Astrocyte (in vitro differentiated cells and primary cell): ENCODE results near the gene U2AF1L4. TPM values are rescaled to one million over a fixed set of nuclear protein-coding genes. Genes with fewer than 3 reads are reported as not detected.
A peak's percentile ranks its signal among the peaks of the same experiment; 100 is the strongest.

Experiments
- DNase-seq: peaks from one replicate; pipeline ENCODE4 v3.0.0-alpha.2; 2010; ENCODE audit warnings: low read depth
- FAIRE-seq: peaks from 2 replicates; lab custom pipeline; 2011; peaks lifted over from hg19 to GRCh38; lab: Jason Lieb, UNC
- H2AFZ ChIP-seq: 2 replicates; pipeline ENCODE4 v1.6.0; 2012; ENCODE audit warnings: low read depth, low read length, inconsistent platforms
- H3K27ac ChIP-seq: 2 replicates; pipeline ENCODE4 v1.5.1; 2011; ENCODE audit warnings: low read depth, low read length, inconsistent platforms
- H3K27me3 ChIP-seq: 2 replicates; pipeline ENCODE4 v1.6.0; 2011; ENCODE audit warnings: low read length, inconsistent platforms; ENCODE audit not compliant: insufficient read depth
- H3K36me3 ChIP-seq: 2 replicates; pipeline ENCODE4 v1.5.1; 2011; ENCODE audit warnings: low read length, inconsistent platforms; ENCODE audit not compliant: insufficient read depth
- H3K4me1 ChIP-seq: 2 replicates; pipeline ENCODE4 v1.5.1; 2011; ENCODE audit warnings: low read length, inconsistent platforms; ENCODE audit not compliant: insufficient read depth
- H3K4me2 ChIP-seq: 2 replicates; pipeline ENCODE4 v1.6.0; 2012; ENCODE audit warnings: low read length, inconsistent platforms
- H3K4me3 ChIP-seq: 2 replicates; pipeline ENCODE4 v1.5.1; 2011; ENCODE audit warnings: low read depth, mild to moderate bottlenecking, low read length, inconsistent platforms; ENCODE audit not compliant: insufficient read depth
- H3K79me2 ChIP-seq: 2 replicates; pipeline ENCODE4 v1.6.0; 2012; ENCODE audit warnings: mild to moderate bottlenecking, low read length, inconsistent platforms; ENCODE audit not compliant: insufficient read depth
- H3K9ac ChIP-seq: 2 replicates; pipeline ENCODE4 v1.6.0; 2012; ENCODE audit warnings: mild to moderate bottlenecking, low read length, inconsistent platforms
- H3K9me3 ChIP-seq: 2 replicates; pipeline ENCODE4 v1.5.1; 2012; ENCODE audit warnings: low read depth, mild to moderate bottlenecking, low read length, inconsistent platforms; ENCODE audit not compliant: insufficient read depth
- H4K20me1 ChIP-seq: 2 replicates; pipeline ENCODE4 v1.6.0; 2012; ENCODE audit warnings: low read length, inconsistent platforms; ENCODE audit not compliant: insufficient read depth
- H3K27ac Mint-ChIP-seq: one replicate; pipeline ENCODE4 v1.8.0; 2021; ENCODE audit warnings: mild to moderate bottlenecking, mixed read lengths; ENCODE audit not compliant: unreplicated experiment
- H3K27me3 Mint-ChIP-seq: one replicate; pipeline ENCODE4 v1.8.0; 2021; ENCODE audit warnings: low read depth, mixed read lengths; ENCODE audit not compliant: unreplicated experiment
- H3K36me3 Mint-ChIP-seq: one replicate; pipeline ENCODE4 v1.8.0; 2021; ENCODE audit warnings: low read depth, mixed read lengths; ENCODE audit not compliant: unreplicated experiment
- H3K4me1 Mint-ChIP-seq: one replicate; pipeline ENCODE4 v1.8.0; 2021; ENCODE audit warnings: low read depth, mixed read lengths; ENCODE audit not compliant: unreplicated experiment
- H3K4me3 Mint-ChIP-seq: one replicate; pipeline ENCODE4 v1.8.0; 2021; ENCODE audit warnings: mild to moderate bottlenecking, moderate library complexity, mixed read lengths; ENCODE audit not compliant: unreplicated experiment
- H3K9me3 Mint-ChIP-seq: one replicate; pipeline ENCODE4 v1.8.0; 2021; ENCODE audit warnings: mild to moderate bottlenecking, mixed read lengths; ENCODE audit not compliant: unreplicated experiment
- EZH2 ChIP-seq: IDR thresholded peaks from 2 replicates; pipeline ENCODE4 v1.6.1; 2012; ENCODE audit warnings: mild to moderate bottlenecking, low read length, inconsistent platforms; ENCODE audit not compliant: insufficient read depth
- total RNA-seq: library from RNA; stranded (reverse); gene quantifications from 2 replicates; pipeline ENCODE4 v1.2.1, GENCODE V29; 2021
- TF ChIP-seq, protein P1 (sequence below): IDR thresholded peaks from 2 replicates; pipeline ENCODE4 v1.5.1; 2011; ENCODE audit warnings: low read depth, mild to moderate bottlenecking, inconsistent platforms, low read length, moderate library complexity; ENCODE audit not compliant: insufficient read depth

The U2AF1L4 gene
- total RNA-seq, 1 donor from 2014 or later = 15.7 TPM

DNA sequence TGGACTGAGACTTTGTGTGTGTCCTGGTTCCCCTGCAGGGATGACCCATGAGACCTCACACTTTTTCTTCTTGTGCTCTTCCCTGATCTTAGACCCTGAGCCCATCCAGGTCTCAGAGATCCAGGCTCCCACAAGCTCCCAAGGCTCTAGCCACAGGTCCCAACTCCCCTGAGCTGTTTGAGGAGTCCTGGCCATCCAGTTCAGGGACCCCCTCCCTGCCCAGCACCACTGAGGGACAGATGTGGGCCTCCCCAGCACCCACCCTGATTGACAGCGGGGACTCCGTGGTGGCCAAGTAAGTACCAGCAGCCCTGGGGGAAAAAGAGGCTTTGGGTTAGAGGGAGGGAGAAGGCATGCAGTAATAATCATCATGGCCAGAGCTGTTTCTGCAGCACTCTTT lies 14.5 kb upstream of the U2AF1L4 start:
- DNase-seq = no peak
- Mint-ChIP-seq H3K4me3 (peak overlapping the region; percentile 95), H3K4me1 (peaks cover 16% of the 10 kb centered on the region), H3K27me3 (peaks cover under 1% of the 10 kb centered on the region), H3K27ac (no peak overlapping the region), H3K36me3 (peaks cover 11% of the 10 kb centered on the region), H3K9me3 (no peaks in the 10 kb centered on the region)
- H2AFZ ChIP-seq = no peak overlapping the region
- no peak overlapping the region for H3K27ac ChIP-seq
- TF ChIP-seq, protein P1, sequence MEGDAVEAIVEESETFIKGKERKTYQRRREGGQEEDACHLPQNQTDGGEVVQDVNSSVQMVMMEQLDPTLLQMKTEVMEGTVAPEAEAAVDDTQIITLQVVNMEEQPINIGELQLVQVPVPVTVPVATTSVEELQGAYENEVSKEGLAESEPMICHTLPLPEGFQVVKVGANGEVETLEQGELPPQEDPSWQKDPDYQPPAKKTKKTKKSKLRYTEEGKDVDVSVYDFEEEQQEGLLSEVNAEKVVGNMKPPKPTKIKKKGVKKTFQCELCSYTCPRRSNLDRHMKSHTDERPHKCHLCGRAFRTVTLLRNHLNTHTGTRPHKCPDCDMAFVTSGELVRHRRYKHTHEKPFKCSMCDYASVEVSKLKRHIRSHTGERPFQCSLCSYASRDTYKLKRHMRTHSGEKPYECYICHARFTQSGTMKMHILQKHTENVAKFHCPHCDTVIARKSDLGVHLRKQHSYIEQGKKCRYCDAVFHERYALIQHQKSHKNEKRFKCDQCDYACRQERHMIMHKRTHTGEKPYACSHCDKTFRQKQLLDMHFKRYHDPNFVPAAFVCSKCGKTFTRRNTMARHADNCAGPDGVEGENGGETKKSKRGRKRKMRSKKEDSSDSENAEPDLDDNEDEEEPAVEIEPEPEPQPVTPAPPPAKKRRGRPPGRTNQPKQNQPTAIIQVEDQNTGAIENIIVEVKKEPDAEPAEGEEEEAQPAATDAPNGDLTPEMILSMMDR = no peak
- no peak for TF ChIP-seq EZH2
- peaks cover 11% of the 10 kb centered on the region for H4K20me1 ChIP-seq
- no peak for FAIRE-seq
- H3K4me3 ChIP-seq = no peak overlapping the region
- peak overlapping the region; percentile 96 for H3K4me2 ChIP-seq
- H3K27me3 ChIP-seq = no peaks in the 10 kb centered on the region
- H3K36me3 ChIP-seq = peaks cover 4% of the 10 kb centered on the region
- H3K79me2 ChIP-seq = peaks cover 28% of the 10 kb centered on the region
- H3K4me1 ChIP-seq = peaks cover 35% of the 10 kb centered on the region
- no peaks in the 10 kb centered on the region for H3K9me3 ChIP-seq
- H3K9ac ChIP-seq = no peak overlapping the region

DNA sequence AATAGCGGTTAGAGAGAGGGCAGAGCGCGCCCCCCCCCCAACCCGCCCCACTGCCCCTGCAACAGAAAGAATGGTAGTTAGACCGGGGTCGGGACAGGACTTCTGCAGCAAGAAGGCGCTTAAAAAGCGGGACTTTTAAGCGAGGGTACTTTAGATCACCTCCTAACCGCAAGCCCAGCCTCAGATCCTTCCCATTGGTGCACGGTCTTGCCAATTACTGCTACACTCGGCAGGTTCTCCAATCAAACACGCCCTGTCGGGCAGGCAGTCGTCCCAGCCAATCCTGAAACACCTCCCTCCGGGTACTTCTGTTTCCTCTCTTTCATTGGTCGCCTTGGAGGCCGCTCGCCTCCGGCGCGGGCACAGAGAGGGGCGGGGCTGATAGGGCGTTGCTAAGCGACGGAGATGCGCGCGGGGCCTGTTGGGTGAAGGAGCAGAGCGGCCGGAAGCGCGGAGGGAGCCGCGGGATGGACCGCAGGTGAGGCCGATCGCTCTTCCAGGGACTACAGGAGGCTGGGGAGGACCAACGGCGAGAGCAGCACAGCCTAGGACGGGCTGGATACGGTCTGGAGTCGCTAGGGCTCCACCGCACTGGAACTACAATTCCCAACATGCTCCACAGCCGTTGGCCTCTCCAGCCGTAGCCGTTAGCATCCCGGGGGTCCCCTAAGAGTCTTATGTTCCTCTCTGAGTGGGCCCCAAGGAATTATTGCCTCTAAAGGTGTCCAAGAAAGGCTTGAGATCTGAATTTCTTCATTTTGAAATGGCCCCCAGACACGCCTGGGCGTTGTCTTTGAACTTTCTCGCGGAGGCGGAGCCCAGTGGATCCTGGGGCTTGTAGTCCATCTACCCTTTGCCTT lies 12.8 kb upstream of the U2AF1L4 start, which contains the start of gene PROSER3:
PROSER3 (plus strand) TSS at position 428 of the 860 bp plus-strand sequence; CDS start at position 468, 40 bp downstream.
- TF ChIP-seq, protein P1 = no peak
- no peak for TF ChIP-seq EZH2
- peaks cover 22% of the 10 kb centered on the region for H3K36me3 Mint-ChIP-seq

More for the DNA sequence above, 12.8 kb upstream of the U2AF1L4 start, which contains the start of gene PROSER3:
- peak within 1 kb of the TSS; percentile 96 for H3K4me2 ChIP-seq
- peaks cover 16% of the 10 kb centered on the region for H4K20me1 ChIP-seq
- H3K9me3 ChIP-seq = no peaks in the 10 kb centered on the region
- peak within 1 kb of the TSS; percentile 99 for H3K9ac ChIP-seq
- H3K79me2 ChIP-seq = peaks cover 31% of the 10 kb centered on the region
- peaks cover 35% of the 10 kb centered on the region for H3K4me1 ChIP-seq
- Mint-ChIP-seq H3K4me3 (peak within 1 kb of the TSS; percentile 95), H3K27ac (peak within 1 kb of the TSS; percentile 97), H3K27me3 (peaks cover 2% of the 10 kb centered on the region), H3K9me3 (no peaks in the 10 kb centered on the region), H3K4me1 (peaks cover 16% of the 10 kb centered on the region)
- peak; percentile 58 for FAIRE-seq
- peak within 1 kb of the TSS; percentile 86 for H2AFZ ChIP-seq
- peak within 1 kb of the TSS; percentile 99 for H3K27ac ChIP-seq
- H3K27me3 ChIP-seq = no peaks in the 10 kb centered on the region
- DNase-seq = peak; percentile 99
- H3K4me3 ChIP-seq = peak within 1 kb of the TSS; percentile 100
- peaks cover 6% of the 10 kb centered on the region for H3K36me3 ChIP-seq
